Keratinocyte (primary cell): ENCODE data around the gene USP30. TPM values are rescaled to one million over a fixed set of nuclear protein-coding genes. Genes with fewer than 3 reads are reported as not detected.

ENCODE experiments used
- DNase-seq: peaks from one replicate; pipeline ENCODE4 v3.0.0-alpha.2; 2011; ENCODE audit warnings: low read depth, missing footprints, low spot score
- FAIRE-seq: peaks from 2 replicates; lab custom pipeline; 2011; peaks lifted over from hg19 to GRCh38; lab: Jason Lieb, UNC
- H2AFZ ChIP-seq: 2 replicates; pipeline ENCODE4 v1.6.0; 2012; ENCODE audit warnings: low read length, control low read depth, inconsistent platforms; ENCODE audit not compliant: control insufficient read depth
- H3K27ac ChIP-seq: 2 replicates; pipeline ENCODE4 v1.5.1; 2011; ENCODE audit warnings: low read length; ENCODE audit not compliant: control insufficient read depth, insufficient read depth
- H3K27me3 ChIP-seq: 3 replicates; pipeline ENCODE4 v1.6.0; 2011; ENCODE audit warnings: low read length; ENCODE audit not compliant: control insufficient read depth, insufficient read depth; ENCODE audit errors: extremely low read depth
- H3K36me3 ChIP-seq, 2 experiments: 2 replicates in 1 of 2; 3 replicates in 1 of 2; pipeline ENCODE4 v1.5.1; 2011; ENCODE audit warnings: low read length in 2 of 2, mild to moderate bottlenecking in 1 of 2; ENCODE audit not compliant: control insufficient read depth in 2 of 2, insufficient read depth in 2 of 2; ENCODE audit errors: extremely low read depth in 1 of 2
- H3K4me1 ChIP-seq: 3 replicates; pipeline ENCODE4 v1.5.1; 2011; ENCODE audit warnings: low read length; ENCODE audit not compliant: control insufficient read depth, insufficient read depth; ENCODE audit errors: extremely low read depth
- H3K4me2 ChIP-seq: 3 replicates; pipeline ENCODE4 v1.6.0; 2011; ENCODE audit warnings: low read depth, low read length; ENCODE audit not compliant: control insufficient read depth, insufficient read depth; ENCODE audit errors: extremely low read depth
- H3K4me3 ChIP-seq, 3 experiments: fragments of 200-600 bp in 1 of 3; sonication (generic) in 1 of 3; 2 replicates in 2 of 3; 3 replicates in 1 of 3; pipeline ENCODE4 v1.5.1; 2011 to 2016; ENCODE audit warnings: low read length in 3 of 3, mild to moderate bottlenecking in 3 of 3, control low read depth in 2 of 3, inconsistent platforms in 1 of 3, low read depth in 1 of 3, mixed read lengths in 1 of 3, mixed run types in 1 of 3, moderate library complexity in 1 of 3; ENCODE audit not compliant: control insufficient read depth in 2 of 3, insufficient read depth in 2 of 3; ENCODE audit errors: extremely low read depth in 1 of 3
- H3K79me2 ChIP-seq: 2 replicates; pipeline ENCODE4 v1.6.0; 2012; ENCODE audit warnings: low read length; ENCODE audit not compliant: control insufficient read depth, insufficient read depth
- H3K9ac ChIP-seq: 3 replicates; pipeline ENCODE4 v1.6.0; 2011; ENCODE audit warnings: low read length; ENCODE audit not compliant: control insufficient read depth, insufficient read depth; ENCODE audit errors: extremely low read depth
- H3K9me1 ChIP-seq: 3 replicates; pipeline ENCODE4 v1.6.0; 2011; ENCODE audit warnings: low read length; ENCODE audit not compliant: control insufficient read depth, insufficient read depth; ENCODE audit errors: extremely low read depth
- H3K9me3 ChIP-seq: 2 replicates; pipeline ENCODE4 v1.5.1; 2012; ENCODE audit warnings: low read depth, low read length; ENCODE audit not compliant: control insufficient read depth
- H4K20me1 ChIP-seq: 3 replicates; pipeline ENCODE4 v1.6.0; 2011; ENCODE audit warnings: low read length; ENCODE audit not compliant: control insufficient read depth, insufficient read depth; ENCODE audit errors: extremely low read depth
- EZH2 ChIP-seq: IDR thresholded peaks from one replicate; pipeline ENCODE4 v1.6.1; 2012; ENCODE audit warnings: inconsistent platforms, mild to moderate bottlenecking, low read length, moderate library complexity
- dilution Hi-C: fragments of 300-500 bp; cut with MboI; formaldehyde crosslinking; loops from one replicate; pipeline ENCODE4 v1.7.0; 2020; ENCODE audit warnings: low sequenced_read_pairs; ENCODE audit not compliant: extremely low pct_ligation_motif_present
- polyA plus RNA-seq, 5 experiments: library from polyadenylated mRNA; depleted of rRNA in 3 of 5; stranded (reverse) in 3 of 5; stranded (forward) in 1 of 5; unstranded in 1 of 5; fragments of >200 nt; gene quantifications; 1 replicate in 1 of 5; 2 replicates in 3 of 5; 3 replicates in 1 of 5; pipeline versions ENCODE4 v1.2.1 to v1.2.3, GENCODE V29; 2011 to 2012; ENCODE audit warnings: missing spikeins in 2 of 5, low read depth in 1 of 5, low replicate concordance in 1 of 5
- TF ChIP-seq, protein P1 (sequence below), 3 experiments: IDR thresholded peaks in 1 of 3; conservative IDR thresholded peaks in 1 of 3; optimal IDR thresholded peaks in 1 of 3; 2 replicates in 2 of 3; 3 replicates in 1 of 3; pipeline versions ENCODE3 to v1.5.1; 2011; ENCODE audit warnings: low read length in 3 of 3, mild to moderate bottlenecking in 3 of 3, moderate library complexity in 2 of 3, control low read depth in 1 of 3, inconsistent platforms in 1 of 3; ENCODE audit not compliant: insufficient read depth in 2 of 3; ENCODE audit errors: extremely low read depth in 1 of 3

The USP30 gene
- polyA plus RNA-seq, 1 donor (not counting 4 experiments of a cell fraction or from before 2014, with no cell fraction given) = 10.0 TPM

GRCh38 chr12:109033239-109034196 lies 18.9 kb upstream of the USP30 start:
- H3K4me1 ChIP-seq = no peaks in the 10 kb centered on the region
- H4K20me1 ChIP-seq = no peaks in the 10 kb centered on the region
- no peak overlapping the region for H3K4me2 ChIP-seq
- H3K9me1 ChIP-seq = no peaks in the 10 kb centered on the region
- no peak overlapping the region for H3K9ac ChIP-seq
- no peaks in the 10 kb centered on the region for H3K27me3 ChIP-seq
- FAIRE-seq (no peak), DNase-seq (no peak)
- no peak overlapping the region for H3K27ac ChIP-seq
- H3K36me3 ChIP-seq = no peaks in the 10 kb centered on the region
- no peaks in the 10 kb centered on the region for H3K9me3 ChIP-seq
- TF ChIP-seq, protein P1, sequence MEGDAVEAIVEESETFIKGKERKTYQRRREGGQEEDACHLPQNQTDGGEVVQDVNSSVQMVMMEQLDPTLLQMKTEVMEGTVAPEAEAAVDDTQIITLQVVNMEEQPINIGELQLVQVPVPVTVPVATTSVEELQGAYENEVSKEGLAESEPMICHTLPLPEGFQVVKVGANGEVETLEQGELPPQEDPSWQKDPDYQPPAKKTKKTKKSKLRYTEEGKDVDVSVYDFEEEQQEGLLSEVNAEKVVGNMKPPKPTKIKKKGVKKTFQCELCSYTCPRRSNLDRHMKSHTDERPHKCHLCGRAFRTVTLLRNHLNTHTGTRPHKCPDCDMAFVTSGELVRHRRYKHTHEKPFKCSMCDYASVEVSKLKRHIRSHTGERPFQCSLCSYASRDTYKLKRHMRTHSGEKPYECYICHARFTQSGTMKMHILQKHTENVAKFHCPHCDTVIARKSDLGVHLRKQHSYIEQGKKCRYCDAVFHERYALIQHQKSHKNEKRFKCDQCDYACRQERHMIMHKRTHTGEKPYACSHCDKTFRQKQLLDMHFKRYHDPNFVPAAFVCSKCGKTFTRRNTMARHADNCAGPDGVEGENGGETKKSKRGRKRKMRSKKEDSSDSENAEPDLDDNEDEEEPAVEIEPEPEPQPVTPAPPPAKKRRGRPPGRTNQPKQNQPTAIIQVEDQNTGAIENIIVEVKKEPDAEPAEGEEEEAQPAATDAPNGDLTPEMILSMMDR (optimal IDR thresholded peaks at IDR 0.05 in 1 of 3, IDR thresholded peaks at IDR 0.05 in 1 of 3, conservative IDR thresholded peaks at IDR 0.05 in 1 of 3; ENCODE audit: extremely low read depth in 1 of 3, insufficient read depth in 2 of 3, low read length in 3 of 3) = no peak
- no peak for TF ChIP-seq EZH2
- H3K4me3 ChIP-seq = no peak overlapping the region
- H3K79me2 ChIP-seq = no peaks in the 10 kb centered on the region
- H2AFZ ChIP-seq = no peak overlapping the region
- dilution Hi-C loops = no loop called here

- Histone ChIP-seq H3K4me3 (no peak overlapping the region), H3K9me3 (peaks cover 2% of the 10 kb centered on the region), H3K4me2 (no peak overlapping the region), H3K79me2 (no peaks in the 10 kb centered on the region), H3K27me3 (no peaks in the 10 kb centered on the region), H3K36me3 (no peaks in the 10 kb centered on the region), H3K27ac (no peak overlapping the region), H3K4me1 (no peaks in the 10 kb centered on the region), H3K9ac (no peak overlapping the region), H2AFZ (no peak overlapping the region), H3K9me1 (no peaks in the 10 kb centered on the region), H4K20me1 (no peaks in the 10 kb centered on the region)
- FAIRE-seq = no peak
- dilution Hi-C loops = no loop called here
- no peak for TF ChIP-seq EZH2
- TF ChIP-seq, protein P1 (optimal IDR thresholded peaks at IDR 0.05 in 1 of 3, IDR thresholded peaks at IDR 0.05 in 1 of 3, conservative IDR thresholded peaks at IDR 0.05 in 1 of 3; ENCODE audit: extremely low read depth in 1 of 3, insufficient read depth in 2 of 3, low read length in 3 of 3) = no peak
- DNase-seq = no peak
Observed at GRCh38 chr12:109036975-109037374, 15.4 kb upstream of the USP30 start.
